B cell (primary cell): Measurements from ENCODE around the gene HPN. TPM values are rescaled to one million over a fixed set of nuclear protein-coding genes. Genes with fewer than 3 reads are reported as not detected.
"Not testable (repeated sequence)": the region's sequence is repeated elsewhere in the genome, so short reads cannot be mapped to it uniquely, and the experiment has no call there.

Source experiments
- ATAC-seq: fragments of 200-7000 bp; cut with Tn5 transposase; one replicate; pipeline ENCODE4 v1.10.0; 2021; ENCODE audit warnings: low read depth, mild to moderate bottlenecking, moderate number of reproducible peaks, moderate library complexity
- CTCF ChIA-PET: fragments of 350-600 bp; sonication (Branson Sonifier 250); formaldehyde crosslinking; loops from one replicate; lab custom pipeline; 2021; ENCODE audit warnings: antibody characterized with exemption, inconsistent platforms; lab: Charles Lee
- POLR2A ChIA-PET: fragments of 350-600 bp; sonication (Branson Sonifier 250); formaldehyde crosslinking; loops from one replicate; lab custom pipeline; 2021; ENCODE audit warnings: antibody characterized with exemption; lab: Charles Lee
- DNase-seq: peaks from one replicate; pipeline ENCODE4 v3.0.0; 2013
- H2AFZ ChIP-seq: 2 replicates; pipeline ENCODE4 v1.6.1; 2012; ENCODE audit warnings: mild to moderate bottlenecking, low read depth, low read length; ENCODE audit not compliant: insufficient read depth, poor library complexity, severe bottlenecking
- H3K27ac ChIP-seq, 2 donors: 1 replicate in 1 of 2; 2 replicates in 1 of 2; pipeline ENCODE4 v1.5.1; 2012 to 2013; ENCODE audit warnings: low read length in 2 of 2, mild to moderate bottlenecking in 2 of 2, moderate library complexity in 1 of 2
- H3K27me3 ChIP-seq, 4 experiments: fragments of 200-600 bp in 1 of 4; sonication (generic) in 1 of 4; replicated peaks in 1 of 4; 1 replicate in 2 of 4; 2 replicates in 2 of 4; pipeline versions ENCODE4 v1.6.1 to v1.7.0; 2013 to 2016; ENCODE audit warnings: low read length in 3 of 4, mild to moderate bottlenecking in 2 of 4, mixed read lengths in 1 of 4, moderate library complexity in 1 of 4; ENCODE audit not compliant: insufficient read depth in 4 of 4, control insufficient read depth in 3 of 4; ENCODE audit errors: control extremely low read depth in 1 of 4
- H3K36me3 ChIP-seq, 2 experiments: replicated peaks in 1 of 2; 1 replicate in 1 of 2; 2 replicates in 1 of 2; pipeline versions ENCODE4 v1.6.1 to v1.7.1; 2013; ENCODE audit warnings: low read length in 1 of 2; ENCODE audit not compliant: insufficient read depth in 2 of 2, control insufficient read depth in 1 of 2; ENCODE audit errors: control extremely low read depth in 1 of 2, extremely low read depth in 1 of 2
- H3K4me1 ChIP-seq, 2 donors: fragments of 200-600 bp in 1 of 2; sonication (generic) in 1 of 2; 1 replicate in 1 of 2; 2 replicates in 1 of 2; pipeline versions ENCODE4 v1.5.1 to v1.6.1; 2013 to 2017; ENCODE audit warnings: low read length in 2 of 2; ENCODE audit not compliant: control insufficient read depth in 2 of 2, insufficient read depth in 2 of 2
- H3K4me2 ChIP-seq: replicated peaks from 2 replicates; pipeline ENCODE3; 2012; ENCODE audit warnings: mild to moderate bottlenecking, low read depth, low read length; ENCODE audit not compliant: poor library complexity, severe bottlenecking
- H3K4me3 ChIP-seq, 5 experiments: fragments of 200-600 bp in 1 of 5; sonication (generic) in 1 of 5; 1 replicate in 3 of 5; 2 replicates in 2 of 5; pipeline versions ENCODE4 v1.5.1 to v1.7.0; 2011 to 2016; ENCODE audit warnings: low read length in 4 of 5, mild to moderate bottlenecking in 4 of 5, low read depth in 2 of 5, control low read depth in 1 of 5, moderate library complexity in 1 of 5; ENCODE audit not compliant: insufficient read depth in 1 of 5; ENCODE audit errors: control extremely low read depth in 1 of 5, extremely low read depth in 1 of 5
- H3K79me2 ChIP-seq: fragments of 200-600 bp; sonication (generic); one replicate; pipeline ENCODE4 v1.6.0; 2016; ENCODE audit warnings: low read length; ENCODE audit not compliant: control insufficient read depth, insufficient read depth
- H3K9ac ChIP-seq: fragments of 200-600 bp; sonication (generic); 2 replicates; pipeline ENCODE4 v1.6.1; 2017; ENCODE audit warnings: mild to moderate bottlenecking, low read length, moderate library complexity
- H3K9me3 ChIP-seq, 3 donors: one replicate each; pipeline versions ENCODE4 v1.6.1 to v1.7.1; 2013; ENCODE audit warnings: low read length in 2 of 3; ENCODE audit not compliant: control insufficient read depth in 2 of 3, insufficient read depth in 1 of 3; ENCODE audit errors: control extremely low read depth in 1 of 3
- H4K20me1 ChIP-seq: 2 replicates; pipeline ENCODE4 v1.6.0; 2012; ENCODE audit warnings: mild to moderate bottlenecking, low read length; ENCODE audit not compliant: insufficient read depth, control insufficient read depth, poor library complexity, severe bottlenecking
- H3K27ac Mint-ChIP-seq: one replicate; pipeline ENCODE4 v1.8.0; 2021; ENCODE audit warnings: mixed read lengths
- H3K27me3 Mint-ChIP-seq: one replicate; pipeline ENCODE4 v1.8.0; 2021; ENCODE audit warnings: mixed read lengths
- H3K4me1 Mint-ChIP-seq: one replicate; pipeline ENCODE4 v1.8.0; 2021; ENCODE audit warnings: mixed read lengths
- H3K4me3 Mint-ChIP-seq: one replicate; pipeline ENCODE4 v1.8.0; 2021; ENCODE audit warnings: mixed read lengths
- H3K9me3 Mint-ChIP-seq: one replicate; pipeline ENCODE4 v1.8.0; 2022; ENCODE audit warnings: mixed read lengths; ENCODE audit not compliant: insufficient read depth
- EZH2 ChIP-seq: IDR thresholded peaks from 2 replicates; pipeline ENCODE4 v1.6.1; 2012; ENCODE audit warnings: borderline replicate concordance, low read depth, mild to moderate bottlenecking, moderate library complexity, low read length; ENCODE audit not compliant: insufficient read depth, poor library complexity, severe bottlenecking
- WGBS: methylation state at CpG from one replicate; pipeline ENCODE4 v1.1.5; 2013; ENCODE audit warnings: missing lambda C conversion rate; ENCODE audit not compliant: insufficient coverage; 5-methylcytosine and 5-hydroxymethylcytosine counted together
- intact Hi-C: fragments of 100-400 bp; cut with micrococcal nuclease; formaldehyde crosslinking; loops from one replicate; pipeline ENCODE4 v1.10.0; 2022
- polyA plus RNA-seq: library from polyadenylated mRNA; depleted of rRNA; stranded (reverse); fragments of >200 nt; gene quantifications from 2 replicates; pipeline ENCODE4 v1.2.3, GENCODE V29; 2012
- total RNA-seq, 2 donors: library from RNA; stranded (reverse); fragments of 120-200 nt in 1 of 2; gene quantifications; 1 replicate in 1 of 2; 2 replicates in 1 of 2; pipeline versions ENCODE4 v1.2.3 to v1.2.4, GENCODE V29; 2013 to 2022
- TF ChIP-seq, protein P1 (sequence below): fragments of 200-600 bp; IDR thresholded peaks from one replicate; pipeline ENCODE4 v1.8.0; 2022; ENCODE audit warnings: antibody characterized with exemption, mild to moderate bottlenecking

HPN gene
- total and polyA plus RNA-seq, 2 donors (not counting 1 experiment from before 2014, with no cell fraction given): 0.30 TPM; not detected in 1

GRCh38 chr19:35006999-35007365, 34.5 kb upstream of the HPN start:
- peaks cover under 1 to 45% of the 10 kb centered on the region in 2 experiments for H3K36me3 ChIP-seq

GRCh38 chr19:35007427-35007826, 34.1 kb upstream of the HPN start:
- 100% methylated on average over 2 of the region's 8 CpGs for WGBS
- peaks cover 14 to 18% of the 10 kb centered on the region in 2 donors for H3K4me1 ChIP-seq
- peaks cover 39% of the 10 kb centered on the region for H4K20me1 ChIP-seq
- peaks cover 34% of the 10 kb centered on the region for H3K79me2 ChIP-seq
- H2AFZ ChIP-seq, H3K9me3 Mint-ChIP-seq, H3K4me2 ChIP-seq, H3K27me3 ChIP-seq, DNase-seq, H3K27ac ChIP-seq, H3K4me3 ChIP-seq, H3K4me3 Mint-ChIP-seq, intact Hi-C loops, H3K9me3 ChIP-seq, H3K9ac ChIP-seq, ATAC-seq, POLR2A ChIA-PET, H3K27ac Mint-ChIP-seq, H3K27me3 Mint-ChIP-seq: not testable (repeated sequence)
- peaks cover 23% of the 10 kb centered on the region for H3K4me1 Mint-ChIP-seq
- peaks cover 0 to 49% of the 10 kb centered on the region in 2 experiments for H3K36me3 ChIP-seq
- CTCF ChIA-PET: interaction anchor here (0.5 to 3.4 kb wide), 3 partner anchors 35 to 688 kb away, joined by 3 to 16 read pairs (median 3); no protein-coding TSS in a partner anchor

More at GRCh38 chr19:35006999-35007365, 34.5 kb upstream of the HPN start:
- H3K27ac ChIP-seq: no peak overlapping the region
- H3K4me1 ChIP-seq: peaks cover 18 to 21% of the 10 kb centered on the region in 2 donors
- Mint-ChIP-seq H3K27ac (no peak overlapping the region), H3K27me3 (no peaks in the 10 kb centered on the region), H3K4me1 (peaks cover 24% of the 10 kb centered on the region), H3K4me3 (no peak overlapping the region), H3K9me3 (no peaks in the 10 kb centered on the region)
- DNase-seq (no peak), ATAC-seq (no peak)
- ChIA-PET CTCF (interaction anchor here (1.0 to 3.4 kb wide), 3 partner anchors 8 to 39 kb away, joined by 3 to 16 read pairs (median 4); no protein-coding TSS in a partner anchor), POLR2A (no interaction called here)
- H3K27me3 ChIP-seq: no peaks in the 10 kb centered on the region
- TF ChIP-seq EZH2: no peak
- TF ChIP-seq, protein P1, sequence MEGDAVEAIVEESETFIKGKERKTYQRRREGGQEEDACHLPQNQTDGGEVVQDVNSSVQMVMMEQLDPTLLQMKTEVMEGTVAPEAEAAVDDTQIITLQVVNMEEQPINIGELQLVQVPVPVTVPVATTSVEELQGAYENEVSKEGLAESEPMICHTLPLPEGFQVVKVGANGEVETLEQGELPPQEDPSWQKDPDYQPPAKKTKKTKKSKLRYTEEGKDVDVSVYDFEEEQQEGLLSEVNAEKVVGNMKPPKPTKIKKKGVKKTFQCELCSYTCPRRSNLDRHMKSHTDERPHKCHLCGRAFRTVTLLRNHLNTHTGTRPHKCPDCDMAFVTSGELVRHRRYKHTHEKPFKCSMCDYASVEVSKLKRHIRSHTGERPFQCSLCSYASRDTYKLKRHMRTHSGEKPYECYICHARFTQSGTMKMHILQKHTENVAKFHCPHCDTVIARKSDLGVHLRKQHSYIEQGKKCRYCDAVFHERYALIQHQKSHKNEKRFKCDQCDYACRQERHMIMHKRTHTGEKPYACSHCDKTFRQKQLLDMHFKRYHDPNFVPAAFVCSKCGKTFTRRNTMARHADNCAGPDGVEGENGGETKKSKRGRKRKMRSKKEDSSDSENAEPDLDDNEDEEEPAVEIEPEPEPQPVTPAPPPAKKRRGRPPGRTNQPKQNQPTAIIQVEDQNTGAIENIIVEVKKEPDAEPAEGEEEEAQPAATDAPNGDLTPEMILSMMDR: no peak
- intact Hi-C loops: no loop called here
- H3K79me2 ChIP-seq: peaks cover 39% of the 10 kb centered on the region
- H3K9me3 ChIP-seq: no peaks in the 10 kb centered on the region
- 100% methylated on average over 5 of the region's 5 CpGs for WGBS
- H4K20me1 ChIP-seq: peaks cover 39% of the 10 kb centered on the region
- no peak overlapping the region for H3K4me3 ChIP-seq
- no peak overlapping the region for H3K9ac ChIP-seq
- H3K4me2 ChIP-seq: no peak overlapping the region
- no peak overlapping the region for H2AFZ ChIP-seq
